IPS-20b (cell line): ENCODE results near the gene RGL1.

ENCODE experiments used
- H3K27ac ChIP-seq: one replicate; pipeline ENCODE4 v1.5.1; 2013; ENCODE audit warnings: low read length
- H3K27me3 ChIP-seq: 2 replicates; pipeline ENCODE4 v1.6.1; 2013; ENCODE audit warnings: mild to moderate bottlenecking, low read length, inconsistent platforms; ENCODE audit not compliant: insufficient read depth
- H3K36me3 ChIP-seq: 2 replicates; pipeline ENCODE4 v1.6.1; 2013; ENCODE audit warnings: low read depth, mild to moderate bottlenecking, inconsistent platforms, low read length, moderate library complexity; ENCODE audit not compliant: insufficient read depth
- H3K4me1 ChIP-seq: 2 replicates; pipeline ENCODE4 v1.6.1; 2013; ENCODE audit warnings: mild to moderate bottlenecking, control low read depth, inconsistent platforms, low read length, moderate library complexity; ENCODE audit not compliant: insufficient read depth
- H3K4me3 ChIP-seq: 2 replicates; pipeline ENCODE4 v1.5.1; 2013; ENCODE audit warnings: mild to moderate bottlenecking, low read length, inconsistent platforms
- H3K9ac ChIP-seq: 2 replicates; pipeline ENCODE4 v1.6.1; 2013; ENCODE audit warnings: low read depth, mild to moderate bottlenecking, inconsistent platforms, low read length, moderate library complexity
- H3K9me3 ChIP-seq: 2 replicates; pipeline ENCODE4 v1.6.1; 2013; ENCODE audit warnings: mild to moderate bottlenecking, low read depth, low read length, inconsistent platforms; ENCODE audit not compliant: insufficient read depth

RGL1 gene

DNA sequence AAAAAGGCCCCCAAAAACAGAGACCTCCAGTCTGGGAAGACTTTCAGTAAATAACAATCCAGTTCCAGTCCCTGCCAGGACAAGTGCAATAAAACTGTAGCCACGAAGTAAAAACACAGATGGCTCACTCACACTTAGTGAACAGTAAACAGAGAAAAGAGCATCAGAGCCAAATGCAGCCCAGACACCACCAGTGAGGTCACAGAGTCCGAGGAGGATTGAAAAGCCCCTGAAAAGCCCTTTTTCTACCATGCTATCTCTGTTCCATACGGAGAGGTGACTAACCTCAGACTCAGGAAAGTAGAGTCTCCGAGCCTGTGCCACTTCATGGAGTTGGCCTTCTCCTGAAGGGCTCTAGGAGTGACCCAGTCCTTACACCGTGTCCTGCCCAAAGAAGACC is 148.1 kb downstream of the RGL1 start:
- Histone ChIP-seq H3K27ac (no peak overlapping the region), H3K4me3 (no peak overlapping the region), H3K9me3 (no peaks in the 10 kb centered on the region), H3K27me3 (no peaks in the 10 kb centered on the region), H3K9ac (no peak overlapping the region), H3K4me1 (no peaks in the 10 kb centered on the region), H3K36me3 (no peaks in the 10 kb centered on the region)

DNA sequence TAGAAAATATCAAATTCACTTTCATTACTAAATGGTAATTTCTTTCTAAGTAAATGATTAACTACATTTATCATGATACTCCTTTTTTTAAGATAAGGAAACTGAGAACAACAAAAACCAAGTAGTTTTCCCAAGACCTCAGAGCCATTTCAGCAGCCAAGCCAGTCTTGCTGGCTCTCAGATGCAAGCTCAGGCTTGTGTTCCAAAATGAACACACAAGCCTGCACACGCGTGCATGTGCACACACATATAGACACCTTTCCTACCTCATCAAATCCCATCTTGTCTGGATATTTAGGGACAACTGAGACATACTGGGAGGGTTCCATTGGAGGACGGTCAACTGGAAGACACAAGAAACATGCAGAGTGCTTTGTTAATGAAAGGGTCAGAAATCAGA is 149.6 kb downstream of the RGL1 start:
- Histone ChIP-seq H3K4me3 (no peak overlapping the region), H3K27ac (no peak overlapping the region), H3K4me1 (no peaks in the 10 kb centered on the region), H3K27me3 (no peaks in the 10 kb centered on the region), H3K9ac (no peak overlapping the region), H3K9me3 (no peaks in the 10 kb centered on the region), H3K36me3 (no peaks in the 10 kb centered on the region)

DNA sequence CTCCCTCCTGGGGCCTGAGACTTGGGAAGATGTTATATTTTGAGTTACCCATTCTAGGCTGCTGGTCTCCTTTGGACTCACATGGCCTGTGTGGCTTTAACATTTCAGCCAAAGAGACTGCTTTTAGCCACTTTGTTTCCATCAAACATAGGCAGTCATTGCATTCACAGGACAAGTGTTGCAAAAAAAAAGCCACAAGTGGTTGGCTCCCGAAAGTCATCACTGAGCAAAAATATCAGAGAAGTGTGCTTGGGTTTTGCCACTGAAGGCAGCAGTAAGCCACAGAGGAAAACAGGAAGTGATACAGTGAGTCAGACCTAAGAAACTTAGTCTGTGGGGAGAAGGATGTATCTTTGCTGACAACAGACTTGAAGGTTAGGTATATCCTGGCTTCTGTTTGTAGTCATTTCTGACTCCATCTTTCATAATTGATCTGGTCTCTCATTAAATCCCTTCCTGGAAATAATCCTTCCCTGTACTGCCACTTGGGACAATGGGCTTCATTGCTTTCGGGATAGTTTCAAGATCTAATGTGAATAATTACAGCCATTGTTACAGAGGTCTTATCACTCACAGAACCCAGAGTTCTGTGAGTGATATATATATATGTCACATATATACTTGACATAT is 151.8 kb downstream of the RGL1 start:
- H3K9ac ChIP-seq = no peak overlapping the region
- H3K9me3 ChIP-seq = no peaks in the 10 kb centered on the region
- no peak overlapping the region for H3K4me3 ChIP-seq
- H3K4me1 ChIP-seq = no peaks in the 10 kb centered on the region
- no peak overlapping the region for H3K27ac ChIP-seq
- H3K36me3 ChIP-seq = no peaks in the 10 kb centered on the region
- H3K27me3 ChIP-seq = no peaks in the 10 kb centered on the region

DNA sequence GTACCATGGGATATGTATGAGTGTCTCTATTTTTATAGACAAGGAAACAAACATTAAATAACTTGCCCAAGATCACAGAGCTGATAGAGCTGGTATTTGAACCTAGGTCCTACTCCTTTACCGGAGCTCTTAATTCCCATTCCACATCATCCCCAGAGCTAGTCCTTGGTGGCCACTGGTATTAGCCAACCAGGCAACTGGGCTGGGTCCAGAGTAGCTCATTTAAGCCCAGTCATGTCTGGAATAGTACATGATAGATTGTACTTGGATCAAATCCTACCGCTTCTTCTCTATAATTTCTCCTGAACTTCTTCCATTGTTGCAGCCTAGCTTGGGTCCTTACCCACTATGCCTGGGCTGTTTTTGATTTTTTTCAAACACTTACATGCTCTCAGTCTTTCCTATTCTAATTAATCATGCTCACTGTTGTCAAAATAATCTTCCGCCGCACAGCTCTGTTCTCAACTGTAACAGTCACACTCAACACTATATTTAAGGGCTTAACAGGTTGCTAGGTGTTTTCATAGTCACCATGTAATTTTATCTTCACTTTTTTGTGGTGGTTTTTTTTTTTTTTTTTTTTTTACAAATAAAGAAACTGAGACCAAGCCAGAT is 152.4 kb downstream of the RGL1 start:
- H3K9ac ChIP-seq = no peak overlapping the region
- H3K4me3 ChIP-seq = no peak overlapping the region
- no peak overlapping the region for H3K27ac ChIP-seq
- H3K27me3 ChIP-seq = no peaks in the 10 kb centered on the region
- H3K4me1 ChIP-seq = no peaks in the 10 kb centered on the region
- no peaks in the 10 kb centered on the region for H3K9me3 ChIP-seq
- H3K36me3 ChIP-seq = no peaks in the 10 kb centered on the region

DNA sequence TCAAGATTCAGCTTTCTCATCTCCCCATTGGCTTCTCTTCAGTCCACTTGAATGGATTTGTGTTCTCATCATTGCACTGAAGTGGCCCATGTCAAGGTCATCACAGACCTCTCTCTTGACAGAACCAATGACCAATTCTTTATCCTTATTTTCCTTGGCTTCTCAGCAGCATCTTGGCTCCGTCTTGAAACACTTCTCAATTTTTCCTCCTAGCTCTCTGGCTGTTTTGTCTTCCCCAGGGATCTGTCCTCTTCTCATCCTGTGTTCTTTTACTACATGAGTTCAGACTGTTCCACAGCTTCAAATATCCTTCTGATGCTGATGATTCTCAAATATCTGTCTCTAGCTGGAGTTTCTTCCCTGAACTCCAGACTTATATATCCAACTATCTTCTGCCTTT is 154.0 kb downstream of the RGL1 start:
- H3K27me3 ChIP-seq = no peaks in the 10 kb centered on the region
- no peaks in the 10 kb centered on the region for H3K9me3 ChIP-seq
- H3K4me1 ChIP-seq = no peaks in the 10 kb centered on the region

DNA sequence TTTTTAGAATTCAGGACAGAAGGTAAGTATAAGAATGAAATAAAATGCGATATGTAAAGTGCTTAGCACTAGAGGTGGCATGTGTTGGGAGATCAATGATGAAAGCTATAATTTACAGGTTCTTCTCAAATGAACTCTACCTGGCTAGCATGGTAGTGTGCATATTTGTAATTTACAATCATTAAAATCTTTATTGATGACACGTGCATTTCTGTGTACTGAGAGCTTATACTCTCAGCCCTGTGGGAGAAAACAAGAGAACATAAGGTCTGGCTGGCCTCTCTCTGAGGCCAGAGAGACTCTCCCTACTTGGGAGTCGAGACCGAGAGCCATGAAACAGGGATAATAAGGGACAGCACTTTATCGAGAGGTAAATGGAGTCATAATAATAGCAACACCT is 156.2 kb downstream of the RGL1 start:
- Histone ChIP-seq H3K4me3 (no peak overlapping the region), H3K9ac (no peak overlapping the region), H3K4me1 (no peaks in the 10 kb centered on the region), H3K27ac (no peak overlapping the region), H3K36me3 (no peaks in the 10 kb centered on the region), H3K27me3 (no peaks in the 10 kb centered on the region), H3K9me3 (no peaks in the 10 kb centered on the region)

More for the DNA sequence above, 154.0 kb downstream of the RGL1 start:
- H3K9ac ChIP-seq = no peak overlapping the region
- no peak overlapping the region for H3K27ac ChIP-seq
- no peak overlapping the region for H3K4me3 ChIP-seq
- no peaks in the 10 kb centered on the region for H3K36me3 ChIP-seq

DNA sequence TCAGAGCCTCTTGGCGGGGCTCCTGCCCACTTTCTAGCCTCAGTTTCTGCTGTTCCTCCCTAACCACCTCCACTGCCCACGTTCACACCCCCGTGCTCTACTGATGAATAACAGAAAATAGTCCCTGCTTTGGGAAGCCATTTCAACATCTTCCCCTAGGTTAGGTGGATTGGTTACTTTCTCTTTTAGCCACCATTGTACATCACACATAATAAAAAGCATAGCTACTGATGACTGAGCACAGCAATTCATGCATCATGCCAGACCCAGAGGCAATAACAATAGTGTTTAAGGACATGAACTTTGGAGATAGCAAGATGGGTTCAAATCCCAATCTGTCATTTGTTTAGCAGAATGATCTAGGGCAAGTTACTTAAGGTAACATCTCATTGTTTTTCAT is 158.0 kb downstream of the RGL1 start:
- H3K4me1 ChIP-seq = no peaks in the 10 kb centered on the region
- H3K27ac ChIP-seq = no peak overlapping the region
- H3K9ac ChIP-seq = no peak overlapping the region
- H3K27me3 ChIP-seq = no peaks in the 10 kb centered on the region
- H3K9me3 ChIP-seq = no peaks in the 10 kb centered on the region
- H3K4me3 ChIP-seq = no peak overlapping the region
- no peaks in the 10 kb centered on the region for H3K36me3 ChIP-seq

DNA sequence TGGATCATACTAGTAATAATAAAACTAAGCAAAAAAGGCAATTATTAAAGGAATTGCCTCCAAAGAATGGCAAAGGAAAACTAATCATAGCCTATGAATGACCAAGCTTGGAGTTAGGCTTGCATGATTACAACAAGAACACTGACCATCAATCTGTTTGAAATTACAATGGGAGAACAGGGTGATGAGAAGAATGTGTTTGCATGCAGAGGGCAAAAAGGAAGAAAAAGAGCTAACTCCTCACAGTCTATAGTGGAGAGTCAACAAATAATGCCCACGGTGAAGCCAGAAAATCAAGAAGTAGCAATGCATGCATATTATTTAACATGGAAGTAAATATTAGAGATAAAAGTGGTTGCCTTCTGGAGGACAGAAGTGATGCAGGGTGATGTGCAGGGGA is 160.8 kb downstream of the RGL1 start:
- no peaks in the 10 kb centered on the region for H3K9me3 ChIP-seq
- no peaks in the 10 kb centered on the region for H3K36me3 ChIP-seq
- H3K9ac ChIP-seq = no peak overlapping the region
- H3K27me3 ChIP-seq = no peaks in the 10 kb centered on the region
- H3K4me1 ChIP-seq = no peaks in the 10 kb centered on the region
- H3K27ac ChIP-seq = no peak overlapping the region
- no peak overlapping the region for H3K4me3 ChIP-seq

DNA sequence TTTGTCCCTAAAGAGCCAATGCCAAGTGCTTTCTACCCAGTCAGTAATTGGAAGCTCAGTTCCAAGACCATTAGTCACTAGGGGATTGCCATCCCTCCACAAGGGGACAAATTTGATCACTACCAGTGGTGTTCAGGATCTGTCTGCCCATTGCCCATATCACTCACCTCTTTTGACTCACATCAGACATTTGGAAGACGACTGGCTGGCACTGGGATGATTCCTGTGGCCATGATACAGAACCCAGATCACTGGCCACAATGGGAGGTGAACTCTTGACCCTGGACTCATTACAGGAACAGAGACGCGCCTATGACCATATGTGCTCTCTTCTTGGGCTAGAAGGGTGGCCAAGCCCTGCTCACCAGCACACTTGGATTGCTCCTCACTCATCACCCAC is 161.6 kb downstream of the RGL1 start:
- Histone ChIP-seq H3K36me3 (no peaks in the 10 kb centered on the region), H3K4me3 (no peak overlapping the region), H3K27ac (no peak overlapping the region), H3K4me1 (no peaks in the 10 kb centered on the region), H3K9ac (no peak overlapping the region), H3K9me3 (no peaks in the 10 kb centered on the region), H3K27me3 (no peaks in the 10 kb centered on the region)

DNA sequence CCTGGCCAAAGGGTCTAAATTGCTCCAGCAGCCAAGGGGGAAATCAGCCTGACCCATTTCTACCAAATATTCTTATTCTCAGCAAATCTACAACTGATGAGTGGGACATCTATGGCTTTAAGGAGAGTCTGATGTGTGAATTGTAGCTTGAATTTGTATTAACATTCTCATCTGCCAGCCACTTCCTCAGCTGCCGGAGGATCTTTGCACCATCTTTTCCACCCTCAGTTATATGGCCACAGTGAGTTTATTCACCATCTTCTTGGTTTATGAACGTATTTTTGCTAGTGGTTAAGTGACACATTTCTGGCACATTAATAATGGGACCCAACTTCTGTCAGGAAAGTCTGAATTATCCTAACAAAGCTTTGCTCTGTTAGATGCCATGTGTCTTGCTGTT is 163.0 kb downstream of the RGL1 start:
- Histone ChIP-seq H3K27me3 (no peaks in the 10 kb centered on the region), H3K4me1 (no peaks in the 10 kb centered on the region), H3K9me3 (no peaks in the 10 kb centered on the region), H3K4me3 (no peak overlapping the region), H3K27ac (no peak overlapping the region), H3K36me3 (no peaks in the 10 kb centered on the region), H3K9ac (no peak overlapping the region)

DNA sequence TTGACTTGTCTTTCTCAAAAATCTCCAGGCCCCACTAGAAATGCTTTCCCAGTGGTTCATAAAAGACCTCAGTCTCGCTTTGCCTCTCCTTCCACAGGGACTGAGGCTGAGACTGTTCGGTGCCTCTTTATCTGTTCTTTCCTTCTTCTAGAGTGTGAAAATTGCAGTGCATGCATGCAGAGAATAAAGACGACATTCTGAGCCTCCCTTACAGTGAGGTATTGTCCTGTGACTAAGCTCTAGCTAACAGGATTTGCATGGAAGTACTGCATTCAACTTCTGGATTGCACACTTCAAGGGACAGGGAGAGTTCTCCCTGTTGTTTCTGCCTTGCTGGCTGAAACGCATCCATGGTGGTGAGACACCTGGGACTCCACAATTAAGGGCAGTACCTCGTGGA is 163.5 kb downstream of the RGL1 start:
- Histone ChIP-seq H3K36me3 (no peaks in the 10 kb centered on the region), H3K4me1 (no peaks in the 10 kb centered on the region), H3K9me3 (no peaks in the 10 kb centered on the region), H3K27ac (no peak overlapping the region), H3K9ac (no peak overlapping the region), H3K27me3 (no peaks in the 10 kb centered on the region), H3K4me3 (no peak overlapping the region)

DNA sequence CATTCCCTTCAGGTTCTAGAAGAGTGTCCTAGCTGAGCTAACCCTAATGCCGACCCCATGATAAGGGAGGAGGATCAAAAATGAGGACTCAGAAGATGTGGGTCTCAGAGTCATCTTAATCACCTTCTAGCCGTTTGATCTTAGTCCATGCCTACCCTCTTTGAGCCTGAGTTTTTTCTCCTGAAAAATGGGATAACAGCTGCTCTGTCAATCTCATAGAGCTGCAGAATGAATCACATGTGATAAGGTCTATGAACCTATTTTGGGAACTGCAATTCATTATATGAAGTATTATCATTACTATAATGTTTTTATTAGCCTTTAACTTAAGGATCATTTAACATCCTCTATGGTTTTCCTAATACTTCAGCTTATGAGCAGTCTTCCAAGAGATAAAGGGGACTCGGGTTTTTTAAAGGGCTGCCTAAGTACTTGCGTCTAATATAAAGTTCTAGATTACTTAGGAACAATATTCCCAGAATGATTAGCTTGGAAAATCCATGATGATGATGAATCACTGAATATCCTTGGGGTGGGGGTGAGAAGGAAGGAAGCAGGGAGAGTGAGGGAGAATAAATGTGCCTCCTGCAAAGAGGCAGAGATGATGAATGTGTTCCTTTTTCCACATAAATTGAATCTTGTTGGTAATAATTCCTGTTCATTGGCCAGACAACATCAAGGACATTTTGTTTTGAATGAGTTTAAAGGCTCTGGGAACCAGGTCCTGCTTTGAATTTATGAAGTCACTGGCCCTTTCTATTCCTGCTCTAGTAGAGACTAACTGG is 165.8 kb downstream of the RGL1 start:
- Histone ChIP-seq H3K27me3 (no peaks in the 10 kb centered on the region), H3K4me1 (no peaks in the 10 kb centered on the region), H3K27ac (no peak overlapping the region), H3K36me3 (no peaks in the 10 kb centered on the region), H3K9ac (no peak overlapping the region), H3K4me3 (no peak overlapping the region), H3K9me3 (no peaks in the 10 kb centered on the region)
